ENCODE measurements around the gene TMC6.

Gene TMC6

DNA sequence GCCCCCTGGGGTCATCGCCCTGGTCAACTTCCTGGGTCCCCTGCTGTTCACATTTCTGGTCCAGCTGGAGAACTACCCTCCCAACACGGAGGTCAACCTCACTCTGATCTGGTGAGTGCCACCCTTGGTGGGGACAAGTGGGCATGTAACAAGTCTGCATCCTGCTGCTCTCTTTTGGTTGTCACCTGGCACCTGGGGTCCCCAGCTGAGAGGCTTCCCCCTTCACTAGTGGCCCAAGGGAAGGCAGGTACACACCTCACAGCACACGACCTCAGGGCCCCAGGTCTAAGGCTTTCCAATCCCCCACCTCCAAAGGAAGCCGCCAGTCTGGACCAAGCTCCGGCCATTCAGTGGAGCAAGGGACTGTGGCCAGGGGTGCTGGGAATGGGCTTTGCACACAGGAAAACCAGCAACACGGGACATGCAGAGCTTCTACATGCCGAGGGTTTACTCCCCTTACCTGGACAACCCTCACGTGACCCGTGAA is 6.4 kb upstream of the TMC6 start:
- no peak for DNase-seq

DNA sequence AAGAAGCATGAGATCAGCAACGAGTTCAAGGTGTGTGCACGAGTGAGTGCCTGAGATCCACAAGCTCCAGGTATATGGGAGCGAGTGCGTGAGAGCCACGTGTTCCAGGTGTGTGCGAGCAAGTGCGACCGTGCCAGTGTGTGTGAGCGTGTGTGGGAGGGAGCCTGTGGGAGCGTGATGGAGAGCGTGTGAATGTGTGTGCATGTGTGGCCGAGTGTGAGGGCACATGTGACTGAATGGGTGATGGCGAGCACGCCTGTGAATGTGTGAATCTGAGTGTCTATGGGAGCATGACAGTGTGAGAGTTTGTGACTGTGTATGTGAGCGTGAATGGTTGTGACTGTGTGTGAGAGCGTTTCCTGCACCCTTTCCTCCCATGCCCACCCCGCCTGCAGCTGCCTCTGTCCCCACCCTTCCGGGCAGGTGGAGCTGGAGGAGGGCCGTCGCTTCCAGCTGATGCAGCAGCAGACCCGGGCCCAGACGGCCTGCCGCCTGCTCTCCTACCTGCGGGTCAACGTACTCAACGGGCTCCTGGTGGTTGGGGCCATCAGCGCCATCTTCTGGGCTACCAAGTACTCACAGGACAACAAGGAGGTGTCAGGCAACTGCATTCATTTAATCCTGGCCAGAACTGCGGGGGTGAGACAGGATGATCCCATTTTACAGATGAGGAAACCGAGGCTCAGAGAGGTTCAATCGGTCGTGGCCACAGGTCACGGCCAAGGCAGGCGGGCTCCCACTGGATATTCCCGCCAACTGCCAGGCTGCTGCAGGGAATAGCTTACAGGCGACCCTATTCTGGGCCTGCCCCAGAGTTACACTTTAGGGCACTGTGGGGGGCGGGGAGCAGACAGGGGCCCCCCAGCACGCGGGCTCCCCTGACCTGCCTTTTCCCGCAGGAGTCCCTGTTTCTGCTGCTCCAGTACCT is 5.7 kb upstream of the TMC6 start:
- DNase-seq = peak; percentile 72

DNA sequence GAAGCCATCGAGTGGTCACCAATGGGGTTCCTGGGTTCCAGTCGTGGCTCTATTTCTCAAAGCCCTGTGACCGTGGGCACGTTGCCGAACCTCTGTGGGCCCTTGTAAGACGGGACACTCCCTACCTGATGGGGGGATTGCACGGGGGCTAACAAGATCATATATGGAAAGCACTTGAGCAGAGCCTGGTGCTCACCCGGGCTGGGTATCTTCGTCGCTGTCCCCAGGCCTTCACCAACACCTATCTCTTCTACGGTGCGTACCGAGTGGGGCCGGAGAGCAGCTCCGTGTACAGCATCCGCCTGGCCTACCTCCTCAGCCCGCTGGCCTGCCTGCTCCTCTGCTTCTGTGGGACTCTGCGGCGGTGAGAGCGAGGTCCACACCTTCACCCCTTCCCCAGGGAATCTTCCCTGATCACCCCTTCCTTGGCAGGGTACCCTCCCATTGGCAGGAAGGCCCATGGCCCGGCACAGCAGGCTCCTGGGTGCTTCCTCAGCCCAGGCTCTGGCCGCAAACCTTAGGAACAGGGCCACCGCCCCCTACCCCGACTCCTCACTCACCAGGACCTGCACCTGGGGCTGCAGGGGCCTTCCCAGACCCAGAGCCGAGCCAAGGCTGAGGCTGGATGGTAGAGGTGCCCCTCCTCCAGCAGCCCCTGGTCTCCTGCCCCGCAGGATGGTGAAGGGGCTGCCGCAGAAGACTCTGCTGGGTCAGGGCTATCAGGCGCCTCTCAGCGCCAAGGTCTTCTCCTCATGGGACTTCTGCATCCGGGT is 4.8 kb upstream of the TMC6 start:
- no peak for DNase-seq

DNA sequence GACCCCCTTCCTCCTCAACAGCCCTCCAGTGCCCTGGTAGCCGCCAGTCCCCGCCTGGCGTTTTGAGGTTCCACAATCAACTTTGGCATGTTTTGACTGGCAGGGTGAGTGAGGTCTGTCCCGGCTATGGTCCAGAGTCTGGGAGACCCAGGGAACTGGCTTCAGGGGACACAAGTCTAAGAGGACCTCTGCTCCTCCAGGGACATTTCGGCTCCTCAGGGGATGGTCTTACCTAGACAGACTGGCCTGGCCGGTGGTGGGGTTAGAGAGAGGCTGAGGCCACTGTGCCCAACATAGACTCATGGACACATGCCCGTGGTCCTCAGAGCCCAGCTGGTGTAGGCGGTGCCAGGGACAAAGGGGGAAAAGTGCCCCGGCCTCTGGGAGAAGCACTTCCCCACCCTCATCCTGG is 4.2 kb upstream of the TMC6 start:
- DNase-seq = no peak

DNA sequence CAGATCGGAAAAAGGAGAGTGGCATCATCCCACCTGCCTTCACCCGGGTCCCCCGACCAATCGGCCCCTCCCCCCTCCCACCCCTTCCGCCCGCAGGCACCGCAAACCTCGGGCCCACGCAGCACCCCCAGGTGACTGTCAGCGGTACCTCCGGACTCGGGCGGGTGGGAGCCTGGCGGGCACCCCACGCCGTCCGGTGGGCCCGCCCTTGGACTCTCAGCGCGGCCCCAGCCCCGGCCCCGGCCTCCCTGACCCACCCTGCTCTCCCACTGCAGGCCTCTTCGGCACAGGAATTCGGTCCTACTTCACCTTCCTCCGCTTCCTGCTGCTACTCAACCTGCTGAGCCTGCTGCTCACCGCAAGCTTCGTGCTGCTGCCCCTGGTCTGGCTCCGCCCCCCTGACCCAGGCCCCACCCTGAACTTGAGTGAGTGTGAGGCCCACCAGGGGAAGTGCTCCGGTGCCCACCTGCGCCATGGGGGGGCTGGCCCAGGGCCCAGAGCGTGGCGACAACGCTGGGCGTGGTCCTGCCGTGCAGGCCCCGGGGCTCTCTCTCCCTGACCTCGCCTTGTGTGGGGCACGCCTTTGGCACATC is 3.6 kb upstream of the TMC6 start:
- peak; percentile 27 for DNase-seq

DNA sequence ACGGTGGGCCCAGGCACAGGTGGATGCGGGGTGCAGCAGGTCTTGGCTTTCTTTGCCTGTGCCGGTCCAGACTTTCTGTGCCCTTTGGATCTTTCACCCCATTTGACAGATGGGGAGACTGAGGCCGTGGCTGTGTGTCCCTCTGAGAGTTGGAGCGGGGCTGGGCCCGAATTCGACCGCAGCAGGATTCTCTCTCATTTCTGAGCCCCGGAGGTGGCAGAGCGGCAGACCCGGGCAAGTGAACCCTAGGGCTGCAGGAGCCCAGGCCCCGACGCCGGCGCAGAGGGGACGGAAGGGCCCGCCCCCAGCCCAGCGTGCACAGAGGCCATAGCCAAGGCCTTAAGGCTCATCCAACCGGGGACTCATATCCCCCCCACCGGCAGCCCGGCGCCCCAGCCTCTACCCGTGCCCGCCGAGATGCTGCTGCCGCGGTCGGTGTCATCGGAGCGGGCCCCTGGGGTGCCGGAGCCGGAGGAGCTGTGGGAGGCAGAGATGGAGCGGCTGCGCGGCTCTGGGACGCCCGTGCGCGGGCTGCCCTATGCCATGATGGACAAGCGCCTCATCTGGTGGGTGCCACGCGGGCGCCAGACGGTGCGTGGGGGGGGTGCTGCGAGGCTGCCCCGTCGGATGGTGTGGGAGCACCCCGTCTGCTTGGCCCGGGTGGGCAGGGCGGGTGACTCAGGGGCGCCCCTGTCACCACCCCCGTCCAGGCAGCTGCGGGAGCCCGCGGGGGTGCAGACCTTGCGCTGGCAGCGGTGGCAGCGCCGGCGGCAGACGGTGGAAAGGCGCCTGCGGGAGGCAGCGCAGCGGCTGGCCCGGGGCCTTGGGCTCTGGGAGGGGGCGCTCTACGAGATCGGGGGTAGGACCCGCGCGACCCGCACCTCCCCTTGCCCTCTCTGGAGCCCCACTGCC is 2.9 kb upstream of the TMC6 start:
- no peak for DNase-seq

DNA sequence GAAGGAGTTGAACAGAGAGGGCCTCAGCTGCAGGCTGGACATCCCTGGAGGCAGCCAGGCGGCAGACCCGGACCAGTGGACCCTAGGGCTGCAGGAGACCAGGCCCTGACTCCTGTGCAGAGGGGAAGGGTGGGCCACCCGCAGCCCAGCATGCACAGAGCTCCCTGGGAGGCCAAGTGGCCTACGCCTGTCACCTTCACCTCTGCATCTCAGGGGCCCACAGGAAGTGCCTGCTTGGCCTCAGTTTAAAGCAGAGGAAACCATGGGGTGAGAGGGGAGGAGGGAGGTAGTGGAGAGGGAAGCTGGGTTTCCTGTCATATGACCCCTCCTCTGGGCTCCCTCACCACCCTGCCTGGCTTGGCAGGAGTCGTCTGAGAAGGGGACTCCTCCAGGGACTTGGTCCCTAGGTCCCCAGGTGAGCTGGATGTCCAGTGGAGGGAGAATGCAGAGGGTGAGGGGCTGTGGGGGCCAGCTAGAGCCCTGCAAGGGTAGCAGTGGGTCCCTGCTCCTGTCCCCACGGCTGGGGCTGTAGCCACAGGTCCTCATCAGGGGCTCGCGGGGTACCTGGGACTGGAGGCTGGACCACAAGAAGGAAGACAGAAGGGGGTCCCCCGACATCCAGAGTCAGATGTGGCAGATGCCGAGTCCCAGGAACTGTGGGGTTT is 2.0 kb upstream of the TMC6 start, which contains the start of gene TMC8:
TMC8 (plus strand) TSS at position 335 of the 665 bp plus-strand sequence. CDS start 818 bp downstream, outside the sequence.
- peak; percentile 31 for DNase-seq

DNA sequence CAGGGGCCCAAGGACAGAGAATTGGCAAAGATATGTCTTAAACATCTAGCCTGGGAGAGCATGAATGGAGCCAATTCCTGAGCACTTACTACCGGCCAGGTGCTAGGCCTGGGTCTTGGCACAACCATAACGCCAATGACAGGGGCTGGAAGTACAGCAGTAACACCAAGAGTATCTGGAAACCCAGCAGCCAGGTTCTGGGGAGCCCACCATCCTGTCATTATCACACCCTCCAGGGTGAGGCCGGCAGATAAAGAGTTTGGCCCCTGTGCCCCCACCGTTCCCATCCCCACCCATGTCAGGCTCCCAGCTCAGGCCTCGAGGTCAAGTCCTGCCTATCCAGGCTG is 1.5 kb upstream of the TMC6 start:
- DNase-seq = no peak

DNA sequence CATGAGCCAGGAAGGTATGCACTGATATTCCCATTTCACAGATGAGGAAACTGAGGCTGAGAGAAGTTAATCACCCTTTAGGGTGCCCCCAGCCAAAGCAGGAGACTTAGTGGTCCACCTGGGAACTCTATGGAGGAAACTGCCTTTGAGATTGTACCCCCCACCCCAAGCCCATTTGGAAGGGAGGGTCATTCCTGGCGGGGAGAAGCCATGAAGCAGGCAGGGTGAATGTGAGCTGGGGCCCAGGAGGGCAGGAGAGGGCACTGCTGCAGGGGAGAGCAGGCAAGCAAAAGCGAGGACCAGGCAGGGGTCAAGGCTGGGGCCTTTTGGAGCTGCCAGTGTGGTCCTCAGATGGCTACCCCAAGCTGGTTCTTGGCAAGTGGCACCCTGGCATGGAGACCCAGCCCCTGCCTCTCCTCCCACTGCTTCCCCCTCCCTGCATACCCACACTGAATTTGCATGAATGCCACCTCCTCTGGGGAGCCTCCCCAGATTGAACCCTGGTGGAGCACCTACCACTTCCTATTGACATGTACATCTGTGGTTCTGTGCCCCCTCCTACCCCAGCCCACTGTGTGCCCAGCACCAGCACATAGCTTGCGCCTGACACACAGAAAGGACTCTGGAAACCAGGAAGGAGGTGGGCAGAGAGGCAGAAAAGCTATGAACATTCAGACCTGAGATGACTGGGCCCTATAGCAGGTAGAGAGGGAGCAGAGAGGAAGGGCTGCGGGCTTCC is 965 bp upstream of the TMC6 start:
- DNase-seq = no peak

DNA sequence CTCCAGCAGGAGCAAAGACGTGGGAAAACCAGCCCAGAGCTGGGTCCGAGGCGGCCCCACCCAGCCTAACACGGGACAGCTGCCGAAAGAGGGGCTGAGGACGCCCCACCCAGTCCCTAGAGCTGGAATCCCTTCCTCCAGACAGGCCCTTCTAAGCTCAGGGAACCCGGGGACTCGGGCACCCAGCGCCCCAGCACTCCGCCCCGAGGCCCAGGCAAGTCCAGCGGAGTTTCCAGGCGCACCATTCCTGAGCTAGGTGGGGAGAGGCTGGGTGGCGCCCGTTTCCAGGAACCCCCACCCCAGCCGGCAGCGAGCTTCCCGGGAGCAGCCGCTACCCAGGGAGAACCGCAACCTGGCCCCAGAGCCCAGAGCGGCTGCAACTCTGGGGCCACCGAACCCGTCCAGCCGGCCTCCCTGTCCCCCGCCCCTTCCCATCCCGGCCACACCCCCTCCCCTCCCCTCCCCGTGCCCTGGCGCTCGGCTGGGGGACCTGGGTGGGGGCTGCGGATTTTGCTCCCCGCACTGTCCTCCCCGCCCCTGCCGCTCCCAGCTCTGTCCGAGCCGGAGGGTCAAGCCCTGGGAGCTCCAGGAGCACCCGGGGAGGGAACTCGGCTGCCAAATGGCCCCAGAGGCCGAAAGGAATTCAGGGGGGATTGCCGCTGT is 536 bp downstream of the TMC6 start:
- DNase-seq = peak; percentile 64

DNA sequence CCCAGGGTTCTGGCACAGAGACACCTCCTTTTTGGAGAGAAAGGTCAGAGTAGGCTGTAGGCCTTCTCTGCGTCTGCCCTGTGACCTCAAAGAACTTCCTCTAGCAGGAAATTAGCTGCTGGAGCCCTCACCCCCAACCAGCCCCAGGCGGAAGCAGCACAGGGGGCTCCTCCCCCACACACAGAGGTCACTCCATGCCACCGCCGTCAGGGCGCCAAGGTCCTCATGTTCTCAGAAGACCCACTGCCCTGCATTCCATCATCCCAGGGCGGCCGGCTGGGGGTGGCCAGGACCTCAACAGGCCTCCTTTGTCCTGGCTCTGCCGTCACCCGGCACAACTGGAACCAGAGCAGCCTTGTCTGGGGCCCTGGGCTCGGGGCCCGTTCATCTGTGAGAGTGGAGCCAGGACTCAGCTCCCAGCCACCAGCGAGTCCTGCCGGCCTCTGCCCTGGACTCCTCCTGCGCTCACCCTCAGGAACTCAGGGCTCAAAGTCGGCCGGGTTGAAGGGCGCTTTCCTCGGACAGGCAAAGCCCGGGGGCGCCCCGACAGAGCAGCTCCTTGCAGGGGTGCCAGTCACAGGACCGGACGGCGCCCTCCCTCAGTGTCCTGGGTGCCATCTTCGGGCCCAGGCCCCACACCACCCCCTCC is 1.2 kb downstream of the TMC6 start:
- no peak for DNase-seq

DNA sequence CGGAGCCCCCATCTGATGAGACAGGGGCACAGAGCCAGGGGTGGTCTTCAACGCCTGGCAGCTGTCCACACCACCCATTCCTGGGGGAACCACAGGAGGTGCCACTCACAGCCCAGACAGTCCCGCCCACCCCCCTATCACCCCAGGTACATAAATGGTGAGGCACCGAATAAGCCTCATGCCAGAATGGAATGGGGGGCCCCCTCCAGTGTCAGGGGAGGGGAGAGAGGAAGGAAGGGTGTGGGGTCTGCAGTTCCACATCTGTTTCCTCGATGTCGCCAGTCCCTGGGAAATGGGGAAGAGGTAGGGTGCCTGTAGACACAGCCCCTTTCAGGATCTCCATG is 1.7 kb downstream of the TMC6 start:
- no peak for DNase-seq

DNA sequence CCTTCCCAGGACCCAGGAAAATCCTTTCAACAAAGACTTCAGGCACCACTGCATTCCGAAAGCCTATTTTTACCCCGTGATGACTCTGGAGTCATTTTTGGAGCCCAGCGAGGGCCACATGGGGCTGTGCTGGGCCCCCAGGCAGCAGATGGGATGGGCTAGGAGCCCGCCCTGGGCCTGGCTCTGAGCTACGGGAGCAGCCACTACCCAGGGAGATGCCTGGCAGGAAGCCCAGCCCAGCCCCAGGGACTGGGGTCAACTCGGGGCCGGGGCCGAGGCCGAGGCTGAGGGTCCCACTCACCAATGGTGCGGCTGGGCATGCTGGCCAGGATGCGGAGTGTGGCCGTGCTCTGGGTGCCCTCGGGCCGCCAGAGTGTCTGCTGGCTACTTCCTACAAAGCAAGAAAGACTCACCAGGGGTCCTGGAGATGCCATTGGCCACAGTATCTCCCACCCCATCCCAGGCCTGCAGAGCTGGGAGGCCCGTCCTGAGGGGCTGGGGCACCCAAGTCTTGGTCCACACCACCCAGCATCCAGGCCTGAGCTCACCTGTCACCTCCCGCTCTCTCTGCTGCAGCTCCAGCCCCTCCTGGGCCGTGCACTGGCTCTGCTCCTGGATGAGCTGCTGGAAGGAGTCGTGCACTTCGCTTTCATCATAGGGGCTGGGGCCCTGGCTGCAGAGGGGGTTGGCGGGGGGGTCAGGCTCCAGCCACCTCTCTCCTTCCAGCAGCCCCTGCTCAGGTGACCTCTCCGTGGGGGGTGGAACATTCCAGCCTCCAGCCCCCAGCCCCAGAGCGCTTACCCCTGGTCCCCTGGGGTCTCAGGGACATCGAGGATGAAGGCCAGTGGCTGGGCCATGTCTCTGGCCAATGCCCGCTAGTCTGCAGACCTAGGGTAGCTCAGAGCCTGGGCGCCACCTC is 2.3 kb downstream of the TMC6 start:
- DNase-seq = no peak

DNA sequence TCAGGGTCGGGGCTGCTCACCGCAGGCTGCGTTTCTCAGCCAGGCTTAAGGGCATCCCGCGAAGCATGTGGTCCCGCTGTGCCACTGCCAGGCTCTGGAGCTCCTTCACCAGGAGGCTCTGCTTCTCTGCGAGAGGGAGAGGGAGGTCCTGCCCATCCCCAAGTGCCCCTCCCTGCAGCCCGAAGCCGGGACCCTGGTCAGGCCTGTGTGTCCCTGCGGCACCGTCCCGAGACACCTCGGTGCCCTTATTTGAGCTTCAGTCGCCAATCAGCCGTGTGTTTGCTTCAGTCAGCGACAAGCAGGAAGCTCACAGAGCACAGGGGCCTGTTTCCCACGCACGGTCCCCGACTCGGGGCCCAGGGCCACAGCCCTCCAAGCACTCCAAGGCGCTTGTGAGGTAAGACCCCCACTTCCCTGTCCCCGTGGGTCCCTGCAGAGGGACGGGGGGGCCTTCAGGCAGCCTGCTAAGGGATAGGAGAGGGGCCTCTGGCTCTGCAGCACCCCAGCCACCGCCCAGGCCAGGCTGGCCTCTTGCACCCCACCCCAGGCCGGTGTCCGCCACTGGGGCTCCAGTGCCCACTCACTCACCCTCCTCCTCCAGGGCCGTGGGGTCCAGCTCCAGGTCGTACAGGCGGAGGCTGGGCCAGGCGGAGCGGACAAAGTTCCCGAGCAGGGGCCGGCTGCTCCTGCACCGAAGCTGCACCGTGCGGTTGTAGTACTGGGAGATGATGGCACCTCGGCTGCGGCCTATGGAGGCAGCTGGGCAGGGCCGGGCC is 3.2 kb downstream of the TMC6 start:
- DNase-seq = no peak

DNA sequence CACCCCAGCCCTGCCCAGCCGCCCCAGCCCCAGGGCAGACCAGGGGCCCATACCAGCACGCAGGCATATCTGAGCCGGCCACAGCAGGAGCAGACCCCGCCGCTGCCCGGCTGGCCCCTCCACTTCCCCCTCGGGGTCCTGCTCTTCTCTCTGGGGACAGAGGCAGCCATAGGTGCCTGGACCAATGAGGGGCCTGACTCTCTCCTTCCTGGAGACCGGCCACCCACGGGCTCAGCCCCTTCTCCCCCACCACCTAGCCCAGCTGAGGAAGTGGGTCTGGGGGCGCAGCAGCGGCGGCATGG is 3.8 kb downstream of the TMC6 start:
- no peak for DNase-seq

DNA sequence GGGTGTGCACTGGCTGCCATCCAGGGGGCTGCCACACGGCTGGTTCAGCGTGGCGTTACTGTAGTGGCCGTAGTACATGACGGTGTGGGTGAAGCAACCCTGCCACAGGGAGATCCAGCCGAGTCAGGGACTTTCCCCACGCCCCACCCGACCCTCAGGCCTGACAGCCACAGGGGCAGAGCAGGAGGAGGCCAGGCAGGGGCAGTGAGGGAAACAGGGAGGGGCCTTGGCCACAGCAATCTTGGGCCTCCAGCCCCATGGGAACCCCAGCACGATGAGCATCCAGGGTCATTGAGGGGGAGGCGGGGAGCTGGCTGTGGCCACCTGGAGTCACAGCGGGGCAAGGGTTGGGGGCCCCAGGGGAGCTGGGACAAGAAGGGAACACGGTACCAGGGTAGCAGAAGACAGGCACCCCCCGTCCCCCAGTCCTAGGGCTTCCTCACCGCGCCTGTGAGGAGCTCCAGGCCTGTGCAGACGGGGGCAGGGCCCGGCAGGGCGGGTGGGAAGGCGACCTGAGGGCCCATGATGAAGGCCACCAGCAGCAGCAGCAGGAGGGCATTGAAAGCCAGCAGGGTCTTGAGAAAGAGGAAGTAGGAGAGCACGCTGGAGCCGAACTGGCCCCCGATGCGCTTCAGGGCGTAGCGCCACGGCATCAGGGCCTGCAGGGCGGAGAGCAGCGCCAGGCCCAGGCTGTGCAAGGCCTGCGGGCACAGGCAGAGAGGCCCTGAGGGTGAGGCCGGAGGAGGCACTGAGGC is 4.3 kb downstream of the TMC6 start:
- DNase-seq = no peak

DNA sequence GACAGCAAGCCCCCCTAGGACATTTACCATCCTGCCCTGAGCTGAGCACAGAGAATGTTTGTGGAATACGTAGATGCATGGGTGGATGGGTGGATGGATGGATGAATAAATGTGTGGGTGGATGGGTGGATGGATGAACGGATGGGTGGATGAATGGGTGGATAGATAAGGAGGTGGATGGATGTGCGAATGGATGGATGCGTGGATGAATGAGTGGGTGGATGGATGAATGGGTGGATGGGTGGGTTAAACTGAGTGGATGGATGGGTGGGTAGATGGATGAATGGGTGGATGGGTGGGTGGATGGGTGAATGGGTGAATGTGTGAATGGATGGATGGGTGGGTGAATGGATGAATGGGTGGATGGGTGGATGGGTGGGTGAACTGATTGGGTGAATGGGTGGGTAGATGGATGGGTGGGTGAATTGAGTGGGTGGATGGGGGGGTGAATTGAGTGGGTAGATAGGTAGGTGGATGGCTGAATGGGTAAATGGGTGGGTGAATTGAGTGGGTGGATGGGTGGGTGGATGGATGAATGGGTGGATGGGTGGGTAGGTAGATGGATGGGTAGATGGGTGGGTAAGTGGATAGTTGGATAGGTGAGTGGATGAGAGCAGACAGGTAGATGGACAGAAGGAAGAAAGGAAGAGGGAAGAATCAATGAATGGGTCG is 5.2 kb downstream of the TMC6 start:
- DNase-seq = no peak
